BLaER1 treated with 17β-estradiol and CSF1 and Interleukin-3, amounts not matched to agents 10 nM and 100 nM (cell line): ENCODE measurements around the gene PKP3.
"Not testable (repeated sequence)": the region's sequence is repeated elsewhere in the genome, so short reads cannot be mapped to it uniquely, and the experiment has no call there.

Experiments used
- H3K27ac ChIP-seq, 11 experiments: shearing (Covaris generic); formaldehyde crosslinking; 2 replicates each; pipeline ENCODE4 v1.8.1; 2022
- H3K27me3 ChIP-seq, 11 experiments: shearing (Covaris generic); formaldehyde crosslinking; 2 replicates each; pipeline ENCODE4 v1.8.1; 2022
- H3K36me3 ChIP-seq, 11 experiments: shearing (Covaris generic); formaldehyde crosslinking; 2 replicates each; pipeline ENCODE4 v1.8.1; 2022
- H3K4me1 ChIP-seq, 10 experiments: shearing (Covaris generic); formaldehyde crosslinking; 2 replicates each; pipeline ENCODE4 v1.8.1; 2022
- H3K4me2 ChIP-seq, 11 experiments: shearing (Covaris generic); formaldehyde crosslinking; 2 replicates each; pipeline ENCODE4 v1.8.1; 2022
- H3K4me3 ChIP-seq, 10 experiments: shearing (Covaris generic); formaldehyde crosslinking; 2 replicates each; pipeline ENCODE4 v1.8.1; 2022
- H3K9ac ChIP-seq, 11 experiments: shearing (Covaris generic); formaldehyde crosslinking; 2 replicates each; pipeline ENCODE4 v1.8.1; 2022
- H3K9me3 ChIP-seq, 11 experiments: shearing (Covaris generic); formaldehyde crosslinking; replicated peaks in 1 of 11; 2 replicates each; pipeline ENCODE4 v1.8.1; 2022
- H4K20me1 ChIP-seq, 11 experiments: shearing (Covaris generic); formaldehyde crosslinking; 2 replicates each; pipeline ENCODE4 v1.8.1; 2022
- Cebpa-rat ChIP-seq, 11 experiments: shearing (Covaris generic); IDR thresholded peaks; 2 replicates each; pipeline ENCODE4 v1.8.1; 2022

PKP3 gene

DNA sequence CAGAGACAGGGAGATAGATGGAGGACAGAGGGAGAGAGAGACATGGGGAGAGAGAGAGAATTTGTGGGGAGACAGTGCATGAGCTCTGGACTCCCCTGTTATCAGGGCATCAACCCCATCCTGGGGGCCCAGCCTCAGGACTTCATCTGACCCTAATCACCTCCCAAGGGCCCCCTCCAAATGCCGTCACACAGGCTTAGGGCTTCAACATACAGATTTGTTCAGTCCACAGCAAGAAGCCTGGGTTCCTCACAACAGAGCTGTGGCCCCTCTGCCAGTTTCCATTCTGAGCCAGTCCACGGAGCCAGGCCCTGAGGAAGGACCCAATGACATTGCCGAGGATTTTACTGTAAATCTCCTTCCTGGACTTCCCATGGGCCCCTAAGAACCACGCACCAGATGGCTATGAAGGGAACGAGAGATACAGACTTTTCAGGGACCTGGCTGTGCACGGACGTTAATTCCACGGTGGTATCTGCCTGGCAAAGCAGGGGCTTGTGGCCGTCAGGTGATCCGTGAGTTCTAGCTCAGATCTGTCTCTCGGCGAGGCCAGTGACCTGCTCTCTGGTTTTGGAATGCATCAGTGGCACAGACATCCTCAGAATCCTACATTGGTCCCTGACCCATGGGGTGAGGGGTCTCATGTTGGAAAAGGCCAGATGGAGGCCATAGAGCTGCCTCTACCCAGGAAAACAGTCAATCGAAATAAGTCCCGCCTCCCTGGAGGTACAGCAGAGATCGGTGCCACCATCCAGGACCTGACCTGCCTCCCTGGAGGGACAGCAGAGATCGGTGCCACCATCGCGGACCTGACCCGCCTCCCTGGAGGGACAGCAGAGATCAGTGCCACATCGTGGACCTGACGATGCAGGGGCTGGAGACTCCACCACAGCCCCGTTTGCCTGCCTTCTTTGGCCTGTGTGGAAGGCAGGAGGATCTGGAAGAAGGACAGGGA lies 33.4 kb upstream of the PKP3 start:
- peaks cover 0 to 10% (median 0%) of the 10 kb centered on the region in 11 experiments; a peak in 3 of 22 replicates for H3K27me3 ChIP-seq
- peaks cover 17 to 36% (median 19%) of the 10 kb centered on the region in 11 experiments for H3K9me3 ChIP-seq
- H4K20me1 ChIP-seq, result no peaks in the 10 kb centered on the region
- H3K9ac ChIP-seq, result no peak overlapping the region
- 0 out of 20 replicates have a peak overlapping the region, but pooled peaks of 1 of the 10 experiments have one; percentile 33 for H3K4me3 ChIP-seq
- peaks cover 3 to 58% (median 22%) of the 10 kb centered on the region in 10 experiments for H3K4me1 ChIP-seq
- H3K27ac ChIP-seq, result peak overlapping the region in 1 of 11 experiments; percentile 33; a peak in 1 of 22 replicates
- no peaks in the 10 kb centered on the region for H3K36me3 ChIP-seq
- H3K4me2 ChIP-seq, result peak overlapping the region in 3 of 11 experiments; percentile 15 to 30 (median 23); a peak in 1 of 22 replicates
- no peak for TF ChIP-seq Cebpa-rat (IDR thresholded peaks at IDR 0.05)

DNA sequence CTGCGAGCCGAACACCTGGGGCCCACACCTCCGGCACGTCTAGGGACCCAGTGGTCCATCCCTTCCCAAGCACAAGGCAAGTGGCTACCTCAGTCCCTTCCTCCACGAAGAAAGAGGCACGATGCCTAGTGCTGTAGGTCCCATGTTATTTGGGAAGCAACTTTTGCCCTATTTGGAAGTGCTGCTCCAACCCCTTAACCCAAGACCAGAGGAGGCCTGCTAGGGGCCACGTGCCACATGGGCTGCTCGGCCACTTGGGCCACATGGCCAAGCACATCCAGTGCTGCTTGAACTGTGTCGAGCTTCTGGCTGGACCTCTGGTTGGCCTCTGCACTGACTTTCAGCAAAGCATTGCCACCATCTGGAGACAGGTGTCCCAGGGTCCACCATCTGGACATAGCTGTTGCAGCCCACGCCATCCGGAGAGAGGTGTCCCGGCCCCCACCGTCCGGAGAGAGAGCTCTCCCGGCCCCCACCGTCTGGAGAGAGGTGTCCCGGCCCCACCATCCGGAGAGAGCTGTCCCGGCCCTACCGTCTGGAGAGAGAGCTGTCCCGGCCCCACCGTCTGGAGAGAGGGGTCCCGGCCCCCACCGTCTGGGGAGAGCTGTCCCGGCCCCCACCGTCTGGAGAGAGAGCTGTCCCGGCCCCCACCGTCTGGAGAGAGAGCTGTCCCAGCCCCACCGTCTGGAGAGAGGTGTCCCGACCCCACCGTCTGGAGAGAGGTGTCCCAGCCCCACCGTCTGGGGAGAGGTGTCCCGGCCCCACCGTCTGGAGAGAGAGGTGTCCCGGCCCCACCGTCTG lies 31.2 kb upstream of the PKP3 start:
- no peak overlapping the region for H3K4me3 ChIP-seq
- TF ChIP-seq Cebpa-rat (IDR thresholded peaks at IDR 0.05), result no peak
- H3K9ac ChIP-seq, result peak overlapping the region in 2 of 11 experiments; percentile 5 to 37; a peak in 1 of 22 replicates

DNA sequence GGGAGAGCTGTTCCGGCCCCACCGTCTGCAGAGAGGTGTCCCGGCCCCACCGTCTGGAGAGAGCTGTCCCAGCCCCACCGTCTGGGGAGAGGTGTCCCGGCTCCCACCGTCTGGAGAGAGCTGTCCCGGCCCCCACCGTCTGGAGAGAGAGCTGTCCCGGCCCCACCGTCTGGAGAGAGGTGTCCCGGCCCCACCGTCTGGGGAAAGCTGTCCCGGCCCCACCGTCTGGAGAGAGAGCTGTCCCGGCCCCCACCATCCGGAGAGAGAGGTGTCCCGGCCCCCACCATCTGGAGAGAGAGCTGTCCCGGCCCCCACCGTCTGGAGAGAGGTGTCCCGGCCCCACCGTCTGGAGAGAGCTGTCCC lies 30.6 kb upstream of the PKP3 start:
- H3K4me2 ChIP-seq, H3K4me3 ChIP-seq: not testable (repeated sequence)
- peaks cover 0 to 48% (median 19%) of the 10 kb centered on the region in 10 experiments; a peak in 14 of 20 replicates for H3K4me1 ChIP-seq

More for the DNA sequence above, 31.2 kb upstream of the PKP3 start:
- peaks cover 0 to 48% (median 19%) of the 10 kb centered on the region in 10 experiments; a peak in 14 of 20 replicates for H3K4me1 ChIP-seq
- peak overlapping the region in 6 of 11 experiments; percentile 19 to 62 (median 56); a peak in 12 of 22 replicates for H3K4me2 ChIP-seq
- peak overlapping the region in 3 of 11 experiments; percentile 13 to 40 (median 38); a peak in 3 of 22 replicates for H3K27ac ChIP-seq
- peaks cover 9 to 19% (median 11%) of the 10 kb centered on the region in 11 experiments for H3K27me3 ChIP-seq
- H3K36me3 ChIP-seq, result no peaks in the 10 kb centered on the region
- H4K20me1 ChIP-seq, result peaks cover 0 to 1% (median 0%) of the 10 kb centered on the region in 11 experiments; a peak in 1 of 22 replicates
- H3K9me3 ChIP-seq, result peaks cover 17 to 36% (median 19%) of the 10 kb centered on the region in 11 experiments

DNA sequence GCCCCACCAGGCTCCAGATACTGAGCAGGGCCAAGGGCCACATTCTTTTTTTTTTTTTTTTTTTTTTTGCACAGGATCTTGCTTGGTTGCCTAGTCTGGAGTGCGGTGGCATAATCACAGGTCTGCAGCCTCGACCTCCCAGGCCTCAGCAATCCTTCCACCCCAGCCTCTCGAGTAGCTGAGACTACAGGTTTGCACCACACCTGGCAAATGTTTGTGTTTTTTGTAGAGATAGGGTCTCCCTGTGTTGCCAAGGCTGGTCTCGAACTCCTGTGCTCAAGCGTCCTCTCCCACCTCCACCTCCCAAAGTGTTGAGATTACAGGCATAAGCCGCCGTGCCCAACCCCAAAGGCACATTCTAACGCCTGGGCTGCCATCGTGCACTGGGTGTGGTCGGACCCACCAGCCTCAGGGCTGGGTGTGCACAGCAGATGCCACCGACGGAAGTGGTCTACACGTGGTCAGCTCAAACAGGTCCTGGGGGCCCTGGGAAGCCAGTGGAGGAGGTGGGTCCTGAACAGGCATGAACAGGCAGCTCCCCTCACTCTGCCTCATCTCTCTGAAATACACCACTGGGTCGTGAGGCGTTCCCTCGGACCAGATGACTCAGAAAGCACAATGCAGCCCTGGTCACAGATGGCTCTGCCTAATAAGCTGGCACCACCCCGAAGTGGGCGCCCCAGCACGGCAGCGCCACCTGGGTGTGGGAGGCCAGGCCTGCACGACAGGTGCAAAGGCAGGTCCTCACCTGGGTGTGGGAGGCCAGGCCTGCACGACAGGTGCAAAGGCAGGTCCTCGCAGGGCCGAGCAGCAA lies 29.9 kb upstream of the PKP3 start:
- peaks cover 0 to 44% (median 19%) of the 10 kb centered on the region in 10 experiments; a peak in 14 of 20 replicates for H3K4me1 ChIP-seq
- H3K36me3 ChIP-seq, result no peaks in the 10 kb centered on the region
- peak overlapping the region in 3 of 11 experiments; percentile 8 to 32 (median 16); a peak in 4 of 22 replicates for H3K4me2 ChIP-seq
- TF ChIP-seq Cebpa-rat (IDR thresholded peaks at IDR 0.05), result no peak
- no peak overlapping the region for H3K9ac ChIP-seq
- H3K4me3 ChIP-seq, result no peak overlapping the region
- peaks cover 17 to 27% (median 21%) of the 10 kb centered on the region in 11 experiments for H3K27me3 ChIP-seq
- H3K27ac ChIP-seq, result no peak overlapping the region
- H4K20me1 ChIP-seq, result peaks cover 0 to 7% (median 0%) of the 10 kb centered on the region in 11 experiments; a peak in 2 of 22 replicates
- H3K9me3 ChIP-seq, result peaks cover 17 to 24% (median 19%) of the 10 kb centered on the region in 11 experiments

More for the DNA sequence above, 30.6 kb upstream of the PKP3 start:
- H4K20me1 ChIP-seq, H3K36me3 ChIP-seq, H3K27ac ChIP-seq, H3K9ac ChIP-seq: not testable (repeated sequence)
- peaks cover 17 to 32% (median 19%) of the 10 kb centered on the region in 11 experiments for H3K9me3 ChIP-seq
- peaks cover 15 to 23% (median 17%) of the 10 kb centered on the region in 11 experiments for H3K27me3 ChIP-seq

DNA sequence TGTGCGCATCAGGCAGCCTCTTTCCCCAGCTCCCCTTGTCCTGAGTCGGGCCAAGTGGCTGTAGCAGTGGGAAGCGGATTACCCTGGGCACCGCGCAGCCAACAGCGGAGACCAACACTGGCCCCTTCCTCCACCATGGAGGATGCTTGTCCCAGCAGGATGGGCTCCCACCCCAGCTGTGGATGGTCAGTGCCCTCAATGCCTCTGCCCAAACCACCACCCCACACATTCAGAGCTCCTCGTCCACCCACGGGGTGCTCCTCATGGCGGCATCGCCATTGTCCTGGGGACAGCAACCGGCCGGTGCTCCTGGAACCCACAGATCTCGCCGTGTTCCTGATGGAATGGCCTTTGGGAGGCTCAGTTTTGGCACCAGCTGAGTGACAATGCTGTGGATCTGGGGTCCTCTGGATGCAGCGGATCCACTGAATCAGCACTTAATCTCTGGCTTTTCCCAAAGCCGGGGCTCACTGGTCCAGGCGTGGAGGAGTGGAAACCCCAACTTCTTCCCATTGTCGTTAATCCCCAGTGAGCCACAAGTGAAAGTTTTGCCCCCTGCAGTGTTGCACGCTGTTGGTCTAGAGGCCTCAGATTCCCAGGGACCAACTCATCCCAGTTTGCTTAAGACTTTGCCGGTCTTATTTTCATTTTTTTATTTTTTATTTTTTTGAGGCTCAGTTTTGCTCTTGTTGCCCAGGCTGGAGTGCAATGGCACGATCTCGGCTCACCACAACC lies 28.9 kb upstream of the PKP3 start:
- Histone ChIP-seq H3K27me3 (peaks cover 20 to 36% (median 25%) of the 10 kb centered on the region in 11 experiments), H3K4me2 (no peak overlapping the region), H3K36me3 (no peaks in the 10 kb centered on the region), H4K20me1 (peaks cover 0 to 9% (median 0%) of the 10 kb centered on the region in 11 experiments; a peak in 5 of 22 replicates), H3K9me3 (peaks cover 16 to 17% (median 16%) of the 10 kb centered on the region in 11 experiments), H3K27ac (no peak overlapping the region), H3K4me1 (peaks cover 0 to 40% (median 20%) of the 10 kb centered on the region in 10 experiments; a peak in 14 of 20 replicates), H3K4me3 (no peak overlapping the region), H3K9ac (no peak overlapping the region)
- no peak for TF ChIP-seq Cebpa-rat (IDR thresholded peaks at IDR 0.05)

DNA sequence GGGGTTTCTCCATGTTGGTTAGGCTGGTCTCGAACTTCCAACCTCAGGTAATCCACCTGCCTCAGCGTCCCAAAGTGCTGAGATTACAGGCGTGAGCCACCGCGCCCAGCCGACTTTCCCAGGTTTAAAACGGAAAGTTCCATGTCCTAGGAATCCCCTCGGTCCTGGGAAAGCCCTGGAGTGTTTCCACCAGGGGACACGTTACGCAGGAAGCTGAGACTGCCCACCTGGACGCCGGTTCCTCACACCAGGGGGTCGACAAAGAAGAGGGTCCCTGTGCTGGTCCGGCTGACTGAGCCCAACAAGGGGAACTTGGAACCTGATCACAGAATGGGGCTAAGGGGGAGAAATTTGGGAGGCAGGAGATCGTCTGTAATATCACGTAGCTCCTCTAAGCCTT lies 28.2 kb upstream of the PKP3 start:
- no peak overlapping the region for H3K4me3 ChIP-seq
- H3K4me1 ChIP-seq, result peaks cover 0 to 40% (median 24%) of the 10 kb centered on the region in 10 experiments; a peak in 14 of 20 replicates
- no peak overlapping the region for H3K27ac ChIP-seq
- H3K4me2 ChIP-seq, result no peak overlapping the region
- no peaks in the 10 kb centered on the region for H3K36me3 ChIP-seq
- peaks cover 0 to 16% (median 4%) of the 10 kb centered on the region in 11 experiments; a peak in 7 of 22 replicates for H4K20me1 ChIP-seq
- H3K27me3 ChIP-seq, result peaks cover 27 to 43% (median 31%) of the 10 kb centered on the region in 11 experiments
- no peak for TF ChIP-seq Cebpa-rat (IDR thresholded peaks at IDR 0.05)
- H3K9ac ChIP-seq, result no peak overlapping the region
- peaks cover 9 to 10% (median 10%) of the 10 kb centered on the region in 11 experiments for H3K9me3 ChIP-seq

DNA sequence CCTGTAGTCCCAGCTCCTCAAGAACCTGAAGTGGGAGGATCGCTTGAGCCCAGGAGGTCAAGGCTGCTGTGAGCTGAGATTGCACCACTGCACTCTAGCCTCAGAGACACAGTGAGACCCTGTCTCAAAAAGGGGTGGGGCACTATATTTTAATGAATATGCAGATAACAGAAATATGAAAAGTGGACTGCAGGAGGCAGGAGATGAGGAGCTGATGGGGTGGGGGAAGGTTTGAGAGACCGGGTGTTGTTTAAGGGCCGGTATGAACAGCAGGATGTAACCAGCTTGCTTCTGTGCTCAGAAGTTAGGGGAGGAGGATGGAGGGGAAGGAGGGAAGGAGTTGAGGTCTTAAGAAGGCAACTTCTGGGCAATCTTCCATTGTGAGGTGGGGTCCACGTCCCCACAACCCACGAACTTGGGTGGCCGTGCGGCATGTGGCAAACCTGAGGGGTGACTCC lies 26.0 kb upstream of the PKP3 start:
- no peaks in the 10 kb centered on the region for H3K9me3 ChIP-seq
- TF ChIP-seq Cebpa-rat (IDR thresholded peaks at IDR 0.05), result no peak
- peaks cover 0 to 27% (median 4%) of the 10 kb centered on the region in 11 experiments; a peak in 9 of 22 replicates for H4K20me1 ChIP-seq
- peaks cover 0 to 41% (median 26%) of the 10 kb centered on the region in 10 experiments; a peak in 13 of 20 replicates for H3K4me1 ChIP-seq
- no peak overlapping the region for H3K9ac ChIP-seq
- H3K36me3 ChIP-seq, result no peaks in the 10 kb centered on the region
- no peak overlapping the region for H3K27ac ChIP-seq
- peak overlapping the region in 9 of 11 experiments; percentile 25 to 60 (median 42); a peak in 10 of 22 replicates for H3K4me2 ChIP-seq
- peaks cover 34 to 58% (median 43%) of the 10 kb centered on the region in 11 experiments for H3K27me3 ChIP-seq
- no peak overlapping the region for H3K4me3 ChIP-seq
